ENCODE measurements around the gene PODN.

PODN gene

DNA sequence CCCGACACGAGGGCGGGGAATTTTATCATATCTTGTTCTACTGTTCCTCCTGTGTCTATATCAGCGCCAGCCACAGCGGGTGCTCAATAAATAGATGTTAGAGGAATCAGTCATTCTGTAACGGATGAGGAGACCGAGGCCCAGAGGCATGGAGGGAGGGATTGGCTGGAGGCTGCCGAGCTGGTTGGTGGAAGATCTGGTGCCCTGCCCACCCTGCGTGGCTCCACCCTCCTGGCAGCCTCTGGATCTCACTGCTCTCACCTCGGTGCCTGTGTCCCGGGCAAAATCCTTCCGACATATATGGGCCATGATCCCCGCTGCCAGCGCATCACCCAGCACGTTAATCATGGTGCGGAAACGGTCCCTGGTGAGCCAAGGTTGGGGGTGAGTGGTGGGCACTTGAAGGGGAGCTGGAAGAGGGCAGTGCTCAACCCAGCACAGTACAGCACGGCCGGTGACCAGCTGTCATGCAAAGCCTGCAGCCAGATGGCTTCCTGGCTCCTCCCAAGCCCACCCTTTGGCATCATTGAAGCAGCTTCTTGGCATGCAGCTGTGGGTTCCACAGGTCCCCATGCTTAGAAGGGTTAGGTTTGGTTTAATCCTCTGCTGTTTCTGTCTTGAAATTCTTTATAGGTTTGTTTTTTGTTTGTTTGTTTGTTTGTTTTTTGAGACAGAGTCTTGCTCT is 26.7 kb downstream of the PODN start:
- DNase-seq, result no peak

GRCh38 chr1:53089478-53090226 is 27.6 kb downstream of the PODN start:
- no peak for DNase-seq

DNA sequence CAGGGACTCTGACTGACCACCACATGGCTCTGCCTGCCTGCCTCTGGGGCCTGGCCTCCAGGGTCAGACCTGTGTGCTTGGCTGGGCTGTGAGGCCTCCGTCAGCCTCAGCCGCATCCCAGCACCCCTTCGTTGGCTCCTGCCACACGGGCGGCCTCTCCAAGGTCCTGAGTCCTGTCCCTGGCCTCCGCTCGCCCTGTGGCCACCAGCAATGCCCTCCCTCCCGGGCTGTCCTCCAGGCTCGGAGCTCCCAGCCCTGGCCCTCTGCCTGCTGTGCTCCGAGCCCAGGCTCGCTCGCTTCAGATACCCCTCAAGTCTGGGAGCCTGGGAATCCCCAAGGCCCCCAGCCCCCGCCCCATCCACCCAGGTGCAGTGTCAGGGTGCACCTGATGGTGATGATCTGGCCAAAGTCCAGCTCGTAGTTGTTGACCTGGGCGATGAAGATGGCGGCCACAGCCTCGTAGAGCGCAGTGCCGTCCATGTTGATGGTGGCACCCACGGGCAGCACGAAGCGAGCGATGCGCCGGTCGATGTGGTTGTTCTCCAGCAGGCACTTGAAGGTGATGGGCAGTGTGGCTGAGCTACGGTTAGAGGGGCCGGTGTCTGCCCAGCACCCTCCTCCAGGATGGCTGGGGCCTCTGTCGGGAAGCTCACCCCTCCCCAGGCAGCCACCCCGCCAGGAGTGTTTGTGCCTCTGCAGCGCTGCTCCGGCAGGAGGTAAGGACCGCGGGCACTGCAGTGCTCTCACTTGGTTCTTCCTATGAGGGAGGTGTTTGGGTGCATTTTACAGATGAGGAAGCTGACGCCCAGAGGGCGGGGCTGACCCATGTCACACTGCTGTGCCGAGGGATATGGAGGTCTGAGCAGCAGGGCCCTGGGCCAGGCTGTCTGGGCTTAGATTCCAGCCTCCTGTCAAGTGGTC is 28.5 kb downstream of the PODN start:
- peak in 1 of 51 donors; percentile 5 for DNase-seq

- peak in 29 of 51 donors; percentile 2 to 63 (median 28) for DNase-seq
Observed at GRCh38 chr1:53091841-53092645, 30.0 kb downstream of the PODN start.

DNA sequence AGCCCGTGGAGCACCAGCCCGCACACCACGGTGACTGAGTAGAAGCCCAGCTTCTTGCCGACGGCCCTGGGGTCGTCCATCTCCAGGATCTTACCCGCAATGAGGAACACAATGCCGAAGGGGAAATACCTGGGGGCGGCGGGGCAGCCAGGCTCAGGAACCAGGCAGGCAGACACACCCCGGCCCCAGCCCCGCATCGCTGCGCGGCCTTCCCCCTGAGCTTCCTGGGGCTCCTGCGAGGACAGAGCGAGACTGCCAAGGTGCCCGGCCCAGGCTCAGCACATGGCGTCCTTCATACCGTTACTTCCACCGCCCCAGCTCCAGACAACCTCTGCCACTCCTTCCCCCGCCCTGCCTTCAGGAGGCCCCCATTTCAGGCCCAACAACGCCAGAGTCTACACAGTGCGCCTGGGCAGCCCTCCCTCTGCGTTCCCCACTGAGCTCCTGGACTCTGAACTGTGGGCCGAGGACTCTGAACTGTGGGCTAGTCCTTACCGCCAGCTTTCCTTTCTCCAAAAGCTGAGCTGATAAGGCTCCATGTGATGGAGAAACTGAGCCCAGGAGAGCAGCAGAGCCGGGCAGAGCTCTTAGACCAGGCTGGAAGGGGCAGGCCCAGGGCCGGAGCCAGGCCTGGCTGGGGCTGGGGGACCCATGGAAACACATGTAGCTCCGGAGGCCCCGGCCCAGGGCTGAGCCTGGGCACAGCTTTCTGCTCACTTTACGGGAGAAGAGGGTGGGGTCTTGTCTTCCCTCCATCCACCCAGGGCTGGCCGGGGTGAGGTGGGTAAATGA is 30.8 kb downstream of the PODN start:
- no peak for DNase-seq

GRCh38 chr1:53093451-53093754 is 31.4 kb downstream of the PODN start:
- DNase-seq, result no peak

GRCh38 chr1:53093778-53094532 is 31.9 kb downstream of the PODN start:
- no peak for DNase-seq

- DNase-seq, result no peak
Observed at GRCh38 chr1:53094533-53094919, 32.5 kb downstream of the PODN start.

- DNase-seq, result no peak
Observed at GRCh38 chr1:53104289-53104913, 42.4 kb downstream of the PODN start.

DNA sequence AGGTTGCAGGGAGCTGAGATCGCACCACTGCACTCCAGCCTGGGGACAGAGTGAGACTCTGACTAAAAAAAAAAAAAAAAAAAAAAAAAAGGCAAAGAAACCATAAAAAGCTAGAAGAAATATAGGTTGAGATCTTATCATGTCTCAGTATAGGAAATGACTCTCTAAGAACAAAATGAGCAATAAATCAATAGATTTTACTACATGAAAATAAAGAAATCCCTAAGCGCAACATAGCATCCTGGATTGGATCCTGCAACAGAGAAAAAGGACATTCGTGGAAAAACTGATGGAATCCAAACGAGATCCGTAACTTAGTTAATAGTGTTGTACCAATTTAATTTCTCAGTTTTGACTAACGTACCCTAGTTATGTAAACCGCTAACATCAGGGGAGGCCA is 45.1 kb downstream of the PODN start:
- no peak for DNase-seq

GRCh38 chr1:53107570-53108322 is 45.7 kb downstream of the PODN start:
- DNase-seq, result no peak

DNA sequence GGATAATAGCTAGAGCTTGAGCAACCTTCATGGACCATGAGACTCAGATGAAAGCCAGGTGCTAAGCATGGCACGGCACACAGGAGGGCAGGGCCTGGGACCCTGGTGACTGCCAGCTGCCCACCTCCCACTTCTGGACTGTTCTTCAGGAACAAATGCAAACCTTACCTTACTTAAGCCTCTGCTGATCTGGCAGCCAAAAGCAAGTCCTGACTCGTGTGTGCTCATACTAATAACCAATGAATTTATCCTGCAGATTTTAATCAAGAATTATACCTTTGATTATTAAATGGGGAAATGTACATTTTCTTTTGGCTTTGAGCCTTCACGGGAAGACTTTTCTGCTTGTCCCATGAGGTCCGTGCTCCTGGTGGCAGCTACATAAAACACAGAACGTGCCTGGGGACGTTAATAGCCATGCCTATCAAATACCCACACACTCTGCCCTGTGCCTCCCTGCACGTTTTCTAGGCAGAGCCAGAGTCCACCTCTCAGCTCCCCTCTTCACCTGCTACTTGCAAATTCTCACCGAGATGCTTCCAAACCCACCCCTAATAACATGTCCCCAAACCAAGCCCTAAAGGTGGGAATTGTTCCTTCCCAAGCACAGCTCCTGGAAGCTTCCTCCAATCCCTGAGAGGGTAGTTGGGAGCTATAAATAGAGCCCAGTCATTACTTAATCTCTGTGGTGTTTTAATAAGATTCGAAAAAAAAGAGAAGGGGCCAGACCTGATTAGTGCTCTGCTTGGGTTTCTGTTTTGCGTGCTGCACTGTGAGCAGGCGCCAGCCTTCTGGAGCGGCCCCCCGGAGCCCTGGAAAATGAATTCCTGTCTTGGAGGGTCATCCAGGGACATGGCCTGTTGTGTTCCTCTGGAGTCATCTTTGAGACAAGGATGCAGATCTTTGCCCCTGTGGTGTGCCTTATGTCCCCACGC is 46.9 kb downstream of the PODN start:
- no peak for DNase-seq

DNA sequence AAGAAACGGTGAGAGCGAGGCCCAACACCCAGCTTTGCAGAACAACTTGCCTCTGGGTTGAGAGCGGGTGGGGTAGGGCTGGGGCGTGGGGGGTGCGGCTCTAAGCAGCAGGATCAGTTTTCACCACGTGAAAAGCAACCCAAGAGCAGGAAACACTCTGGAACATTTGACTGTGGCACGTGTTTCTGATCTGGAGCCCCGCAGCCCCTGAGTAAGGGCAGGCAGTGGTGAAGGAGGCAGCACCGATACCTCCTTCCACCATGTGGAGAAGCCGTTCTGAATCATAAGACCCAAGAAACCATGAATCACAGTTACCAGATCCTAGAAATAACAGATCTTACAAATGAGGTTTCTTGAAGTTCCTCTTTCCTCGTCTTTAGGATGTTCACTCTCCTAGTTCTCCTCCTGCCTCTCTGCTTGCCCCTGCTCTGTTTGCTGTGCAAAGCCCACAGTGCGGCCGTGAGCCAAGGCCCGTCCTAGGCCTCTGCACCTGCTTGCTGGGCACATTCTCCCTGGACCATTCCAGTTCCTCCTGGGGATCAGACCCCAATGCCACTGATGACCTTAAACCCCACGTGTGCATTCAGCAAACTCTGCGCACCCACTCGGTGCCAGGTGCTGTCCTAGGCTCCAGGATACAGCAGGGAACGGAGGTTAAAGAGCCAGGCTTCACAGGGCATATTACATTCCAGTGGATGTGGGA is 48.5 kb downstream of the PODN start:
- no peak for DNase-seq

GRCh38 chr1:53111073-53111556 is 49.1 kb downstream of the PODN start:
- no peak for DNase-seq

- no peak for DNase-seq
Observed at GRCh38 chr1:53111693-53112092, 49.7 kb downstream of the PODN start.

- DNase-seq, result no peak
Observed at GRCh38 chr1:53112271-53112774, 50.3 kb downstream of the PODN start.

Measured in hypothalamus (tissue), 51 donors.